ENCODE measurements around the gene TRAF3IP3. TPM values are rescaled to one million over a fixed set of nuclear protein-coding genes. Genes with fewer than 3 reads are reported as not detected.

Gene TRAF3IP3
- total RNA-seq, 4 donors from 2014 or later: 0.77 to 5.7 (median 3.5) TPM

- H3K27ac ChIP-seq: no peak overlapping the region
- H3K36me3 ChIP-seq: no peaks in the 10 kb centered on the region
- 85 to 94% methylated on average over 16 of the region's 17 CpGs for WGBS, 2 donors (ENCODE audit: low coverage in 1 of 2)
- H3K4me3 ChIP-seq: no peak overlapping the region
- no peak for ATAC-seq
- no peaks in the 10 kb centered on the region for H3K9me3 ChIP-seq
- H3K4me1 ChIP-seq: peaks cover 4 to 51% (median 16%) of the 10 kb centered on the region in 3 donors
- no peaks in the 10 kb centered on the region for H3K27me3 ChIP-seq
- TF ChIP-seq POLR2AphosphoS5 (IDR thresholded peaks at IDR 0.05) (no peak), EP300 (IDR thresholded peaks at IDR 0.05) (no peak), CTCF (IDR thresholded peaks at IDR 0.05) (no peak), POLR2A (IDR thresholded peaks at IDR 0.05) (no peak)
Observed at GRCh38 chr1:209770636-209771415, 15.0 kb downstream of the TRAF3IP3 start.

- Histone ChIP-seq H3K27me3 (no peaks in the 10 kb centered on the region), H3K4me1 (peaks cover 4 to 51% (median 16%) of the 10 kb centered on the region in 3 donors), H3K4me3 (no peak overlapping the region), H3K36me3 (no peaks in the 10 kb centered on the region), H3K27ac (no peak overlapping the region), H3K9me3 (no peaks in the 10 kb centered on the region)
- no peak for ATAC-seq
- WGBS, 2 donors (ENCODE audit: low coverage in 1 of 2): 5 to 17% methylated on average over 5 of the region's 6 CpGs
- TF ChIP-seq CTCF (IDR thresholded peaks at IDR 0.05): no peak
- TF ChIP-seq POLR2A (IDR thresholded peaks at IDR 0.05): no peak
- no peak for TF ChIP-seq POLR2AphosphoS5 (IDR thresholded peaks at IDR 0.05)
- no peak for TF ChIP-seq EP300 (IDR thresholded peaks at IDR 0.05)
Observed at GRCh38 chr1:209772126-209772525, 16.3 kb downstream of the TRAF3IP3 start.

GRCh38 chr1:209774592-209774991 is 18.7 kb downstream of the TRAF3IP3 start:
- no peak overlapping the region for H3K4me3 ChIP-seq
- peaks cover 2 to 30% (median 3%) of the 10 kb centered on the region in 3 donors for H3K4me1 ChIP-seq
- H3K9me3 ChIP-seq: no peaks in the 10 kb centered on the region
- TF ChIP-seq POLR2AphosphoS5 (IDR thresholded peaks at IDR 0.05): no peak
- TF ChIP-seq CTCF (IDR thresholded peaks at IDR 0.05): no peak
- no peak for TF ChIP-seq EP300 (IDR thresholded peaks at IDR 0.05)
- TF ChIP-seq POLR2A (IDR thresholded peaks at IDR 0.05): no peak
- 78 to 82% methylated on average over 1 of the region's 1 CpG for WGBS, 2 donors (ENCODE audit: low coverage in 1 of 2)
- no peak overlapping the region for H3K27ac ChIP-seq
- H3K27me3 ChIP-seq: no peaks in the 10 kb centered on the region
- H3K36me3 ChIP-seq: no peaks in the 10 kb centered on the region
- ATAC-seq: no peak

- H3K4me3 ChIP-seq: no peak overlapping the region
- no peaks in the 10 kb centered on the region for H3K9me3 ChIP-seq
- H3K27me3 ChIP-seq: no peaks in the 10 kb centered on the region
- no peaks in the 10 kb centered on the region for H3K36me3 ChIP-seq
- TF ChIP-seq POLR2A (IDR thresholded peaks at IDR 0.05) (no peak), EP300 (IDR thresholded peaks at IDR 0.05) (no peak), CTCF (IDR thresholded peaks at IDR 0.05) (no peak), POLR2AphosphoS5 (IDR thresholded peaks at IDR 0.05) (no peak)
- H3K27ac ChIP-seq: no peak overlapping the region
- WGBS, 2 donors (ENCODE audit: low coverage in 1 of 2): 80 to 88% methylated on average over 1 of the region's 2 CpGs
- no peak for ATAC-seq
- H3K4me1 ChIP-seq: peaks cover 0 to 20% (median 0%) of the 10 kb centered on the region in 3 donors
Observed at GRCh38 chr1:209775678-209776077, 19.8 kb downstream of the TRAF3IP3 start.

- no peak overlapping the region for H3K27ac ChIP-seq
- H3K4me1 ChIP-seq: peaks cover 0 to under 1% (median 0%) of the 10 kb centered on the region in 3 donors
- TF ChIP-seq POLR2A (IDR thresholded peaks at IDR 0.05): no peak
- TF ChIP-seq POLR2AphosphoS5 (IDR thresholded peaks at IDR 0.05): no peak
- no peak for TF ChIP-seq CTCF (IDR thresholded peaks at IDR 0.05)
- no peak for TF ChIP-seq EP300 (IDR thresholded peaks at IDR 0.05)
- H3K27me3 ChIP-seq: no peaks in the 10 kb centered on the region
- H3K9me3 ChIP-seq: no peaks in the 10 kb centered on the region
- no peaks in the 10 kb centered on the region for H3K36me3 ChIP-seq
- 85 to 100% methylated on average over 1 to 2 of the region's 2 CpGs for WGBS, 2 donors (ENCODE audit: low coverage in 1 of 2)
- no peak for ATAC-seq
- no peak overlapping the region for H3K4me3 ChIP-seq
Observed at GRCh38 chr1:209777587-209777986, 21.7 kb downstream of the TRAF3IP3 start.
